Measurements from ENCODE around the gene STK32B.

Gene STK32B

DNA sequence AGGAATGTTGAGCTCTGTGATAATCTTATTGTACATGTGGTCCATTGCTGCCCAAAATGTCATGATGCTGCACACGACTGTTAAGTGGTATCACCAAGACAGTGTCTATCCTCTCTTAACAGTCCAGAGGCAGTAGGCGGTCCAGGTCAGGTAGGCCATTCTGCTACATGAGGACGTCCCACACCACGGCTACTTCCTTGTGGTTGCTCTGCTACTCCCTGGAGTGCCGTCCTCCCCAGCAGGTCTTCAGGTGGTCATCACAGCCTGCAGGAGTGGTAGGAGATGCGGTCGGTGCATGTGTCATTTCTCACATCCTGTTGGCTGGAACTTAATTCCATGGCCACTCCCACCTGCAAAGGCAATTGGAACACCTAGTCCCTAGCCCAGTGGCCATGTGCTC, 11.5 kb upstream of the STK32B start:
- peaks cover 7% of the 10 kb centered on the region for H3K4me1 Mint-ChIP-seq
- no peak overlapping the region for H3K4me3 Mint-ChIP-seq

DNA sequence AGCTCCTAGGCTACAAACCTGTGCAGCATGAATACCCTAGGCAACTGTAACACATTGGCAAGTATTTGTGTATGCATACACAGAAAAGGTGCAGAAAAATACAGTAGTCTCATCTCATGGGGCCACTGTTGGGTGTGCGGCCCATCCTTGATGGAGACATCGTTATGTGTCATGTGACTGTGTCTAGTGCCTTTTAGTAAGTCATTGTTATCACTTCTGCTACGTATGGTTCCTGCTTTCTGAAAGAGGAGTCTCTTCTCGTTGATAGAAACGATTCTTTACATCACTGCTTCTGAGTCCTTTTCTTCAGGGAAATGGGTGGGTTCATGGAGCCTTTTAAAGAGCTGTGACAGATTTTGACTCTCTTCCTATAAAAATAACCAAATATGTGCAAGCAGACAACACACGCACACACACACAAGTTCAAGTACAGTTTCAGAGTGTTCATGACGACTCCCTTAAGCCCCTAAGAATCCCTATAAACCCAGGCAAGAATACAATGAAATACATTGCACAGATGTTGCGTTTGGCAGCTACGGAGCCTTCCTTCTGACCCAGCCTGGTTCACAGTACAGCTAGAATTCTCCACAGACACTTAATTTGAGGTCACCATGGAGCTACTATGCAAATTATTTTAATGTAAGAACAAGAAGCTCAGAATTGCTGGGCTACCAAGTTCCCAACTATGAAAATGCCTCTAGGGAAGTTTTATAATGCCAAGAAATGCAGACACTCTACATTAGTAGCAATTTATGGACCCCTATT, 10.2 kb upstream of the STK32B start:
- no peak overlapping the region for H3K27ac Mint-ChIP-seq

More for the DNA sequence above, 11.5 kb upstream of the STK32B start:
- DNase-seq: no peak
- no peaks in the 10 kb centered on the region for H3K9me3 Mint-ChIP-seq
- no peaks in the 10 kb centered on the region for H3K36me3 Mint-ChIP-seq (ENCODE audit: low read depth)
- H3K27me3 Mint-ChIP-seq (ENCODE audit: low read depth, poor library complexity): peaks cover 12% of the 10 kb centered on the region
- no peak overlapping the region for H3K27ac Mint-ChIP-seq
- TF ChIP-seq, protein P1, sequence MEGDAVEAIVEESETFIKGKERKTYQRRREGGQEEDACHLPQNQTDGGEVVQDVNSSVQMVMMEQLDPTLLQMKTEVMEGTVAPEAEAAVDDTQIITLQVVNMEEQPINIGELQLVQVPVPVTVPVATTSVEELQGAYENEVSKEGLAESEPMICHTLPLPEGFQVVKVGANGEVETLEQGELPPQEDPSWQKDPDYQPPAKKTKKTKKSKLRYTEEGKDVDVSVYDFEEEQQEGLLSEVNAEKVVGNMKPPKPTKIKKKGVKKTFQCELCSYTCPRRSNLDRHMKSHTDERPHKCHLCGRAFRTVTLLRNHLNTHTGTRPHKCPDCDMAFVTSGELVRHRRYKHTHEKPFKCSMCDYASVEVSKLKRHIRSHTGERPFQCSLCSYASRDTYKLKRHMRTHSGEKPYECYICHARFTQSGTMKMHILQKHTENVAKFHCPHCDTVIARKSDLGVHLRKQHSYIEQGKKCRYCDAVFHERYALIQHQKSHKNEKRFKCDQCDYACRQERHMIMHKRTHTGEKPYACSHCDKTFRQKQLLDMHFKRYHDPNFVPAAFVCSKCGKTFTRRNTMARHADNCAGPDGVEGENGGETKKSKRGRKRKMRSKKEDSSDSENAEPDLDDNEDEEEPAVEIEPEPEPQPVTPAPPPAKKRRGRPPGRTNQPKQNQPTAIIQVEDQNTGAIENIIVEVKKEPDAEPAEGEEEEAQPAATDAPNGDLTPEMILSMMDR (IDR thresholded peaks at IDR 0.05): no peak

DNA sequence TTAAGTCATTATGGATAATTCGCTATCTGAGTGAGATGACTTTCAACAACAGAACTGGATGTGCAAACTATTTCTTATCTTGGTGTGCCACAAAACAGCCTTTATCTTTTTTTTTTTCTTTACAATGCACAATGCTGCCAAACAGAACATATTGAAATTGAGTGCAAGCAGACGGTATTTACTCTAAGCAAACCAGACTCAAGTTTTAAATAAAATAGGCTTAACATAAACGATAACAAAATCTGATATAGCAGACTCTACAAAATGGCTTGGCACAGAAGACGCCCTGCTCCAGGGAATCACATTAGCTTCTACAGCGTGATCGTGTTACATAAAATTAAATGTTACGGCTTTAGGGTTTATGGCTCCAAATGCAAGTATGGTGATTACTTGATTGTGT, 9.6 kb upstream of the STK32B start:
- TF ChIP-seq, protein P1 (IDR thresholded peaks at IDR 0.05): no peak
- H3K4me1 Mint-ChIP-seq: no peaks in the 10 kb centered on the region
- H3K27me3 Mint-ChIP-seq (ENCODE audit: low read depth, poor library complexity): peaks cover 13% of the 10 kb centered on the region
- H3K36me3 Mint-ChIP-seq (ENCODE audit: low read depth): no peaks in the 10 kb centered on the region
- no peak for DNase-seq
- H3K27ac Mint-ChIP-seq: no peak overlapping the region
- H3K9me3 Mint-ChIP-seq: peaks cover 13% of the 10 kb centered on the region
- H3K4me3 Mint-ChIP-seq: no peak overlapping the region

More for the DNA sequence above, 10.2 kb upstream of the STK32B start:
- H3K9me3 Mint-ChIP-seq: peaks cover 9% of the 10 kb centered on the region
- TF ChIP-seq, protein P1 (IDR thresholded peaks at IDR 0.05): no peak
- H3K4me3 Mint-ChIP-seq: no peak overlapping the region
- peaks cover 8% of the 10 kb centered on the region for H3K27me3 Mint-ChIP-seq (ENCODE audit: low read depth, poor library complexity)
- H3K36me3 Mint-ChIP-seq (ENCODE audit: low read depth): no peaks in the 10 kb centered on the region
- no peak for DNase-seq
- H3K4me1 Mint-ChIP-seq: no peaks in the 10 kb centered on the region

DNA sequence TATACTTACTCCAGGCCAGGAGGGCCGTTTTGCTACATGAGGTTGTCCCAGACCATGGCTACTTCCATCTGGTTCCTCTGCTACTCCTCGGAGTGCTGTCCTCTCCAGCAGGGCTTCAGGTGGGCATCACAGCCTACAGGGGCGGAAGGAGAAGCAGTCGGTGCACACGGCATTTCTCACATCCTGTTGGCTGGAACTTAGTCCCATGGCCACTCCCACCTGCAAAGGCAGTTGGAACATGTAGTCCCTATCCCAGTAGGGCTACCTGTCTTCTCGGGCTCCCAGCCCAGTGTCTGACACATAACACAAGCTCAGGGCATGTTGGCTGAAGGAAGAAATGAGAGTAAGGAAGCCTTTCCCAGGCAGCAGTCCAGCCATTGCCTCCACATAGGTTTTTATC, 7.7 kb upstream of the STK32B start:
- Mint-ChIP-seq H3K4me1 (no peaks in the 10 kb centered on the region), H3K4me3 (no peak overlapping the region), H3K9me3 (peaks cover 13% of the 10 kb centered on the region), H3K27me3 (ENCODE audit: low read depth, poor library complexity) (peaks cover 23% of the 10 kb centered on the region), H3K27ac (no peak overlapping the region), H3K36me3 (ENCODE audit: low read depth) (no peaks in the 10 kb centered on the region)
- DNase-seq: no peak
- TF ChIP-seq, protein P1 (IDR thresholded peaks at IDR 0.05): no peak

DNA sequence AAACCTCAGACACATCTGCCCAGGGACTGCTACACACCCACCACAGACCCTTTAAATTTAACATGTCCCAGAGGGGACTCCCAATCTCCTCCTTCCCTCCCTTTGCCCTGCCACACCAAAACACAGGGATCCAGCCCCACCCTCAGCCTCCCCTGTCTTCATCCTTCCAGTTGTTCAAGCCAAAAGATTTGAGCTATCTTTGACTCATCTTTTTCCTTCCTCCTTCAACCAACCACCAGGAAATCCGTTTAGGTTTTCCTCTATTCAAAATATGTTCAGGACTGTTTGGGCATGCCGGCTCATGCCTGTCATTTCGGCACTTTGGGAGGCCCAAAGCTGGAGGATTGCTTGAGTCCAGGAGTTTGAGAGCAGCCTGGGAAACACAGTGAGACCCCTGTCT, 6.9 kb upstream of the STK32B start:
- Mint-ChIP-seq H3K27ac (no peak overlapping the region), H3K4me3 (no peak overlapping the region), H3K36me3 (ENCODE audit: low read depth) (no peaks in the 10 kb centered on the region), H3K27me3 (ENCODE audit: low read depth, poor library complexity) (peaks cover 23% of the 10 kb centered on the region), H3K9me3 (peaks cover 13% of the 10 kb centered on the region), H3K4me1 (no peaks in the 10 kb centered on the region)
- TF ChIP-seq, protein P1 (IDR thresholded peaks at IDR 0.05): no peak
- no peak for DNase-seq

DNA sequence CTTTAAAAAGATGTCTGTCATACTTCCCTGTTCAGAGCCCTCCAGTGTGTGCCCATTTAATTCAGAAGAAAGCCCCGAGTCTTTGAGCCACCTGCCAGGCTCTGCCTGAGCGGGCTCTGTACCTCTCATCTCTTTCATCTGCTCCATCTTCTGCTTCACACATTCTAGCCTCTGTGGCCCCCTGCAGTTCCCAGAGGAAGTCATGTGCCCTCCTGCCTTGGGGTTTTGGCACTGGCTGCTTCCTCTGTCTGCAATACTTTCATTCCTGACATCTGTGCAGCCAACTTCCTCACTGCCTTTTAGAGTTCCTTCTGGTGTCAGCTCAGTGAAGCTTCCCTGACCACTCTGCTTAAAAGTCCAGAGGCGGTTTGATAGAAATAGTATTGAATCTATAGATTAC, 6.2 kb upstream of the STK32B start:
- DNase-seq: no peak
- Mint-ChIP-seq H3K4me1 (no peaks in the 10 kb centered on the region), H3K9me3 (peaks cover 13% of the 10 kb centered on the region), H3K27ac (no peak overlapping the region), H3K4me3 (no peak overlapping the region), H3K36me3 (ENCODE audit: low read depth) (no peaks in the 10 kb centered on the region), H3K27me3 (ENCODE audit: low read depth, poor library complexity) (peaks cover 23% of the 10 kb centered on the region)
- TF ChIP-seq, protein P1 (IDR thresholded peaks at IDR 0.05): no peak

Data from nephron progenitor cell (in vitro differentiated cells).